H1 (cell line): ENCODE measurements around the gene TNS2. TPM values are rescaled to one million over a fixed set of nuclear protein-coding genes. Genes with fewer than 3 reads are reported as not detected.

ENCODE experiments used
- EGR1 ChIP-seq: IDR thresholded peaks from 2 replicates; pipeline ENCODE4 v1.6.1; 2011; ENCODE audit warnings: low read depth, low read length, borderline replicate concordance
- polyA plus RNA-seq, 7 experiments: library from polyadenylated mRNA; depleted of rRNA in 3 of 7; stranded (reverse) in 5 of 7; unstranded in 2 of 7; fragments of >200 nt in 5 of 7; fragments of 200-250 nt in 2 of 7; gene quantifications; 1 replicate in 5 of 7; 2 replicates in 1 of 7; 4 replicates in 1 of 7; pipeline versions ENCODE4 v1.2.1 to v1.2.3, GENCODE V29; 2011 to 2013; ENCODE audit warnings: missing spikeins in 2 of 7, mixed read lengths in 2 of 7
- total RNA-seq: library from RNA; stranded (reverse); fragmentation: NEBNext Ultra II Directional; extraction: Animal tissue kit (Norgen Biotek cat#: 25700); gene quantifications from 2 replicates; pipeline ENCODE4 v1.2.1, GENCODE V29; 2021
- TF ChIP-seq, protein P1 (sequence below): fragments of 300-600 bp; sonication (generic); IDR thresholded peaks from 2 replicates; pipeline ENCODE4 v1.7.1; 2012; ENCODE audit warnings: low read length, moderate library complexity, mild to moderate bottlenecking, inconsistent platforms; ENCODE audit not compliant: insufficient replicate concordance
- TF ChIP-seq, protein P2 (sequence below), 3 experiments: IDR thresholded peaks; 1 replicate in 2 of 3; 2 replicates in 1 of 3; pipeline versions ENCODE4 v1.5.1 to v1.6.1; 2011; ENCODE audit warnings: low read length in 3 of 3, mild to moderate bottlenecking in 3 of 3, inconsistent platforms in 2 of 3, low read depth in 1 of 3, moderate library complexity in 1 of 3; ENCODE audit not compliant: insufficient read depth in 1 of 3; ENCODE audit errors: control extremely low read depth in 1 of 3
- TF ChIP-seq, protein P3 (sequence below): IDR thresholded peaks from 2 replicates; pipeline ENCODE4 v1.6.1; 2012; ENCODE audit warnings: inconsistent platforms

The TNS2 gene
- total and polyA plus RNA-seq, 2 of the 8 experiments (the other 6 are each of a cell fraction or from before 2014, with no cell fraction given) = 2.8 to 4.7 TPM

GRCh38 chr12:53067074-53067992 lies 17.5 kb downstream of the TNS2 start (continued):
- TF ChIP-seq, protein P1, sequence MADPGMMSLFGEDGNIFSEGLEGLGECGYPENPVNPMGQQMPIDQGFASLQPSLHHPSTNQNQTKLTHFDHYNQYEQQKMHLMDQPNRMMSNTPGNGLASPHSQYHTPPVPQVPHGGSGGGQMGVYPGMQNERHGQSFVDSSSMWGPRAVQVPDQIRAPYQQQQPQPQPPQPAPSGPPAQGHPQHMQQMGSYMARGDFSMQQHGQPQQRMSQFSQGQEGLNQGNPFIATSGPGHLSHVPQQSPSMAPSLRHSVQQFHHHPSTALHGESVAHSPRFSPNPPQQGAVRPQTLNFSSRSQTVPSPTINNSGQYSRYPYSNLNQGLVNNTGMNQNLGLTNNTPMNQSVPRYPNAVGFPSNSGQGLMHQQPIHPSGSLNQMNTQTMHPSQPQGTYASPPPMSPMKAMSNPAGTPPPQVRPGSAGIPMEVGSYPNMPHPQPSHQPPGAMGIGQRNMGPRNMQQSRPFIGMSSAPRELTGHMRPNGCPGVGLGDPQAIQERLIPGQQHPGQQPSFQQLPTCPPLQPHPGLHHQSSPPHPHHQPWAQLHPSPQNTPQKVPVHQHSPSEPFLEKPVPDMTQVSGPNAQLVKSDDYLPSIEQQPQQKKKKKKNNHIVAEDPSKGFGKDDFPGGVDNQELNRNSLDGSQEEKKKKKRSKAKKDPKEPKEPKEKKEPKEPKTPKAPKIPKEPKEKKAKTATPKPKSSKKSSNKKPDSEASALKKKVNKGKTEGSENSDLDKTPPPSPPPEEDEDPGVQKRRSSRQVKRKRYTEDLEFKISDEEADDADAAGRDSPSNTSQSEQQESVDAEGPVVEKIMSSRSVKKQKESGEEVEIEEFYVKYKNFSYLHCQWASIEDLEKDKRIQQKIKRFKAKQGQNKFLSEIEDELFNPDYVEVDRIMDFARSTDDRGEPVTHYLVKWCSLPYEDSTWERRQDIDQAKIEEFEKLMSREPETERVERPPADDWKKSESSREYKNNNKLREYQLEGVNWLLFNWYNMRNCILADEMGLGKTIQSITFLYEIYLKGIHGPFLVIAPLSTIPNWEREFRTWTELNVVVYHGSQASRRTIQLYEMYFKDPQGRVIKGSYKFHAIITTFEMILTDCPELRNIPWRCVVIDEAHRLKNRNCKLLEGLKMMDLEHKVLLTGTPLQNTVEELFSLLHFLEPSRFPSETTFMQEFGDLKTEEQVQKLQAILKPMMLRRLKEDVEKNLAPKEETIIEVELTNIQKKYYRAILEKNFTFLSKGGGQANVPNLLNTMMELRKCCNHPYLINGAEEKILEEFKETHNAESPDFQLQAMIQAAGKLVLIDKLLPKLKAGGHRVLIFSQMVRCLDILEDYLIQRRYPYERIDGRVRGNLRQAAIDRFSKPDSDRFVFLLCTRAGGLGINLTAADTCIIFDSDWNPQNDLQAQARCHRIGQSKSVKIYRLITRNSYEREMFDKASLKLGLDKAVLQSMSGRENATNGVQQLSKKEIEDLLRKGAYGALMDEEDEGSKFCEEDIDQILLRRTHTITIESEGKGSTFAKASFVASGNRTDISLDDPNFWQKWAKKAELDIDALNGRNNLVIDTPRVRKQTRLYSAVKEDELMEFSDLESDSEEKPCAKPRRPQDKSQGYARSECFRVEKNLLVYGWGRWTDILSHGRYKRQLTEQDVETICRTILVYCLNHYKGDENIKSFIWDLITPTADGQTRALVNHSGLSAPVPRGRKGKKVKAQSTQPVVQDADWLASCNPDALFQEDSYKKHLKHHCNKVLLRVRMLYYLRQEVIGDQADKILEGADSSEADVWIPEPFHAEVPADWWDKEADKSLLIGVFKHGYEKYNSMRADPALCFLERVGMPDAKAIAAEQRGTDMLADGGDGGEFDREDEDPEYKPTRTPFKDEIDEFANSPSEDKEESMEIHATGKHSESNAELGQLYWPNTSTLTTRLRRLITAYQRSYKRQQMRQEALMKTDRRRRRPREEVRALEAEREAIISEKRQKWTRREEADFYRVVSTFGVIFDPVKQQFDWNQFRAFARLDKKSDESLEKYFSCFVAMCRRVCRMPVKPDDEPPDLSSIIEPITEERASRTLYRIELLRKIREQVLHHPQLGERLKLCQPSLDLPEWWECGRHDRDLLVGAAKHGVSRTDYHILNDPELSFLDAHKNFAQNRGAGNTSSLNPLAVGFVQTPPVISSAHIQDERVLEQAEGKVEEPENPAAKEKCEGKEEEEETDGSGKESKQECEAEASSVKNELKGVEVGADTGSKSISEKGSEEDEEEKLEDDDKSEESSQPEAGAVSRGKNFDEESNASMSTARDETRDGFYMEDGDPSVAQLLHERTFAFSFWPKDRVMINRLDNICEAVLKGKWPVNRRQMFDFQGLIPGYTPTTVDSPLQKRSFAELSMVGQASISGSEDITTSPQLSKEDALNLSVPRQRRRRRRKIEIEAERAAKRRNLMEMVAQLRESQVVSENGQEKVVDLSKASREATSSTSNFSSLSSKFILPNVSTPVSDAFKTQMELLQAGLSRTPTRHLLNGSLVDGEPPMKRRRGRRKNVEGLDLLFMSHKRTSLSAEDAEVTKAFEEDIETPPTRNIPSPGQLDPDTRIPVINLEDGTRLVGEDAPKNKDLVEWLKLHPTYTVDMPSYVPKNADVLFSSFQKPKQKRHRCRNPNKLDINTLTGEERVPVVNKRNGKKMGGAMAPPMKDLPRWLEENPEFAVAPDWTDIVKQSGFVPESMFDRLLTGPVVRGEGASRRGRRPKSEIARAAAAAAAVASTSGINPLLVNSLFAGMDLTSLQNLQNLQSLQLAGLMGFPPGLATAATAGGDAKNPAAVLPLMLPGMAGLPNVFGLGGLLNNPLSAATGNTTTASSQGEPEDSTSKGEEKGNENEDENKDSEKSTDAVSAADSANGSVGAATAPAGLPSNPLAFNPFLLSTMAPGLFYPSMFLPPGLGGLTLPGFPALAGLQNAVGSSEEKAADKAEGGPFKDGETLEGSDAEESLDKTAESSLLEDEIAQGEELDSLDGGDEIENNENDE = no peak
- TF ChIP-seq, protein P2, sequence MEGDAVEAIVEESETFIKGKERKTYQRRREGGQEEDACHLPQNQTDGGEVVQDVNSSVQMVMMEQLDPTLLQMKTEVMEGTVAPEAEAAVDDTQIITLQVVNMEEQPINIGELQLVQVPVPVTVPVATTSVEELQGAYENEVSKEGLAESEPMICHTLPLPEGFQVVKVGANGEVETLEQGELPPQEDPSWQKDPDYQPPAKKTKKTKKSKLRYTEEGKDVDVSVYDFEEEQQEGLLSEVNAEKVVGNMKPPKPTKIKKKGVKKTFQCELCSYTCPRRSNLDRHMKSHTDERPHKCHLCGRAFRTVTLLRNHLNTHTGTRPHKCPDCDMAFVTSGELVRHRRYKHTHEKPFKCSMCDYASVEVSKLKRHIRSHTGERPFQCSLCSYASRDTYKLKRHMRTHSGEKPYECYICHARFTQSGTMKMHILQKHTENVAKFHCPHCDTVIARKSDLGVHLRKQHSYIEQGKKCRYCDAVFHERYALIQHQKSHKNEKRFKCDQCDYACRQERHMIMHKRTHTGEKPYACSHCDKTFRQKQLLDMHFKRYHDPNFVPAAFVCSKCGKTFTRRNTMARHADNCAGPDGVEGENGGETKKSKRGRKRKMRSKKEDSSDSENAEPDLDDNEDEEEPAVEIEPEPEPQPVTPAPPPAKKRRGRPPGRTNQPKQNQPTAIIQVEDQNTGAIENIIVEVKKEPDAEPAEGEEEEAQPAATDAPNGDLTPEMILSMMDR (IDR thresholded peaks at IDR 0.05; ENCODE audit: control extremely low read depth in 1 of 3, insufficient read depth in 1 of 3, low read depth in 1 of 3, low read length in 3 of 3) = no peak
- TF ChIP-seq, protein P3, sequence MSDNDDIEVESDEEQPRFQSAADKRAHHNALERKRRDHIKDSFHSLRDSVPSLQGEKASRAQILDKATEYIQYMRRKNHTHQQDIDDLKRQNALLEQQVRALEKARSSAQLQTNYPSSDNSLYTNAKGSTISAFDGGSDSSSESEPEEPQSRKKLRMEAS = no peak
- TF ChIP-seq EGR1 = no peak
